ENCODE measurements around the gene PLAGL1.

Gene PLAGL1

DNA sequence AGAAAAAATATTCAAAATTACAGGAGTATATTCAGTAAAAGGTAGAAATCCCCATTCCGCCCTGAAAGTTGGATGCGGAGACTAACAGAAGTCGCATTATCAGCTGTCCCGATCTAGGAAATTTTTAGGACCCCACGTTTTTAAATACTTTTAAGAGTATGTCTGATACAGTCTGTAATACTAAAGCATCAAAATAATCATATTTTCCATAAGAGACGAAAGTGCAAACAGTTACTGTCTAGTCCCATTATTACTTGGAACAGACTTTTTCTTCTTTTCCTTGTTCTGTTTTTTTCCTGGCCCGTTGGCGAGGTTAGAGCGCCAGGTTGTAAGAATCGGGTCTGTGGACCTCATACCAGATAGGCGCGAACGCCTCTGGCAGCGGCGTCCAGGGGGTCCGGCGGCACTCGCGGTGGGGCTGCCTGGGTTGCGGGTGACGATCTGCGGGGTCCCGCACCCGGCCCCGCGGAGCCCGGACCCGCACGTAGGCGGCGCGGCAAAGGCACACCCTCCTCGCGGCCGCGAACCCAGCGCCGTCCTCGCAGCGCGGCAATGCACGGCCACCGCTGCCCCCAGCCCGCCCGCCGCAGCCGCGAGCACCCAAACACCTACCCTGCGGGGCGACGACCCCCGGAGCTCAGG lies 460 bp downstream of the PLAGL1 start:
- DNase-seq: peak; percentile 28

DNA sequence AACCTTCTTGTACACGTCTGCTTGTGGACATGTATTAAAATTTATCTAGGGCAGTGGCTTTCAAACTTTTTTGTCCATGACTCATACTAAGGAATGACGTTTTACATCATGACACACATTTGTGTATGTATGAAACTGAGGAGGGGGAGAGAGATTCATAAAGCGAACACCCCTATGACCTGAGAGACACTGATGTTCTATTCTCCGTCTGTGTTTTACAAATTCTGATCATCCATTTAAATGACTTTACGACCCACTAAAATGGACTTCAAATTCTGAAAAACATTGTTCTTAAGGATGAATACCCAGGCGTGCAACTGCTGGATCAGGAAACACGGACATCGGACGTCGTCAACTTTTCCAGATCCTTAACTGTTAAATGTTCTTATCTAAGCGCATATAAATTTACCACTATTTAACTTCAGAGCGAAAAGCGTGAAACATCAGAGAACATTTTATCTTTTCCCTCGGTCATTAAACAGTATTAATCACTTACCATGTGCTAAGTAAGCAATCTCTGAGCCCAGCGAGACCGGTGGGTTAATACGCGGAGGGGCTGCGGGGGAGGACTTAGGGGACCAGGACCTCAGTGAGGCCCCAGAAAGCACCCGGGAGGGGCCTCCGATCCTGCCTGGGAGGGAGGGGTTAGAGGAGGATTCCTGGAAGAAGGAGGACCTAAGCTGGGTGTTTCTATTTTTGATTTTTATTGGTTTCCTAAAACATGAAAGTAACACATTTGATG lies 1.2 kb downstream of the PLAGL1 start:
- peak; percentile 7 for DNase-seq

DNA sequence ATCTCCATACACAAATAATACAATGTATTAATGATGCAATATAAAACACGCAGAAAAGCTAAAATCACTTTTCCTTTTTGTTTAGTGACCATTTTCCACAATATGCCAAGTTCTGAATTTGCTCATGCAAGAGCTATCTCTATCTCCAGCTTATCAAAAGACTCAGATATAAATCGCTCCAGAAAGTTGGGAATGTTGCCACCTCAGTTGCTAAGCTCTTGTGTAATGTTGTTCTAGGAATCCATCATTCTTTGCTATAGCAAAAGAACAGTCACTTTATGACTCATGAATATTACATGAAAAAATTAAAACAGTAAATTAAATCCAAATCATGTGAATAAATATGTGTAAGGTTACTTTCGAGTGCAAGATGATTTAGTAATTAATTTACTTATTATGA lies 8.7 kb downstream of the PLAGL1 start:
- no peak for DNase-seq

DNA sequence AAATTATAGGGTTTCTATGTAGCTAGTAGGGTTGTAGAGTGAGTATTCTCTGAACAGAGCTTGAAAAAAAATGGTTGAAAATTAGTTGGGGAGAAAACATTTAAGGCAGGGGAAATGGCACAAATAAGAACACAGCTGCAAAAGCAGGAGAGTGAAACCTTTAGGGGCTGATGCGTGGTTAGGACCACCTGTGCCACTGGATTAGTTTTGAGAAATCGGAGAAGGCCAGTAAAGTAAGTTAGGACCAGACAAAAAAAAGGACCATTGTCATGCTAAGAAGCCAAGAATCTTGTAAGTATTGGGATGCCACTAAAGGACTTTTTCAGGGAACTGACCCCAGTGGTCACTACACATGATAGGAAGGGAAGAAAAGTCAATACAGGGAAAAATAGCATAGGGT lies 9.4 kb downstream of the PLAGL1 start:
- DNase-seq: no peak

DNA sequence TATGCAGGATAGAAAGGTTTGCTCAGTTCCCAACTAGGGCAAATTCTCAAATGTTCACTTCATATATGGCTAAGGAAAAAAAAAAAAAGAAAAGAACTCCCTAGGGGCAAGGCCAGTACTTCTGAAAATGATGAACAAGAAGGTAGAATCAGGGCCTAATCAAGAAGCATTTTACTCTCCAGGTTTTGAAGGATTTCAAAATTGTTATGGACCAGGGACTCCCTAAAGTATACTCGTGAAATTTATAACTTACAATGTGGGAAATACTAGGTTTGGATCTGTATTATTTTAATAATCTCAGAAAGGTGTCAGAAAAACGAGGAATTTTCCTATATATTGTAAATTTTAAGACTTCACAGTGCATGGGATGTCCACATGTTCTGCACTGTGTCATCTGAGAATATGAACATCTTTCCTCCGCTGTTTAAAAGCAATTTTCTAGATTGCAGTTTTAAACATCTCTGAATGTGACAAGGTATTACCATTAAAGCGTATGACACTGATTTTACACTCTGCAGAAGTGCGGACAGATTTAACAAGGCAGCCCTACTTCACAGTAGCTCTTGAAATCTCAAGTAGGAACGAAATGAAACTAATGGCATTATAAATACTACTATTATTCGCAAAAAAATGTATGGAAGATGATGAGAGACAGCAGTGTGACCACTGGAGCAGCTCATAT lies 14.0 kb downstream of the PLAGL1 start:
- DNase-seq: no peak

DNA sequence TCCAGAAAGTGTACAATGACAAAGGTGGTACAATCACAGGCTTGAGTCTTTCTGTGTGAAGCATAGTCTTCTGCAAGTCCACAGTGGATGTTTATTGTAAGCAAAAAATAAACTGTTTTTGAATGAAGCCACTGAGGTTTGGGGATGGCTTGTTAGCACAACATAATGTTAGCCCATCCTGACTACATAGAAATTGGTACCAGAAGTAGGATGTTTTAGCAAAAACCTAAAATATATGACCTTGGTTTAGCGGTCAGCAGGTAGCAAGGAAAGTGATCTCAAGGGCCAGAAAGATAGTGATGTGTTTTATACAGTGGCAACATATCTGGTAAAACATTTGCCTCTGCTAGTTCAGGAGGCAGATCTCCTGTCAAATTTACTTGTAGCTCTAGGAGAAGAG lies 15.8 kb downstream of the PLAGL1 start:
- DNase-seq: no peak

DNA sequence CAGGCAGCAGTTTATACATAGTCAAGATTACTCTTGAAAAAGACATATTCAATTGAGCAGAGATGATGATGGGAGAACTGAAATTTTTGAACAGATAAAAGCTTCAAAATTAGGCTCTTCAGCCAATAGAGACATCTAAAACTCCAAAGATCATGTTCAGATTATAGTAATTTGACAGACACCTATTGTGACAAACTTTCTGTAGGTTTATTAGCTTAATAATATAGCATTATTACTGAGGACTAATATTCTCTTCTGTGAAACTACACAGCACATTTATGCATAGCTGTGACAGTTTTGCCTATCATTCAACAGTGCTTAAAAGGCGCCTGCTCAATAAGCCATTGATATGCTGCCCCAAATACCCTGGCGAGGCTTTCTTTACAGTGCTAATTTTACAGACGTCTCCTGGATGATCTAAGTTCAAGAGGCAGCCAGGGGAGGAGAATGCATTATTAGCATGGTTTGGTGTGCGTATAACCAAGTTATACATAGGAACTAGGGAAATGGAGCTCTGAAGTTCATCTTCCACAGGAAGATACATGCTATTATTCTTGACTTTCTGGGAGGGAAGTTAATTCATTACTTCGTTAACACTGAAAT lies 21.5 kb downstream of the PLAGL1 start:
- DNase-seq: no peak

DNA sequence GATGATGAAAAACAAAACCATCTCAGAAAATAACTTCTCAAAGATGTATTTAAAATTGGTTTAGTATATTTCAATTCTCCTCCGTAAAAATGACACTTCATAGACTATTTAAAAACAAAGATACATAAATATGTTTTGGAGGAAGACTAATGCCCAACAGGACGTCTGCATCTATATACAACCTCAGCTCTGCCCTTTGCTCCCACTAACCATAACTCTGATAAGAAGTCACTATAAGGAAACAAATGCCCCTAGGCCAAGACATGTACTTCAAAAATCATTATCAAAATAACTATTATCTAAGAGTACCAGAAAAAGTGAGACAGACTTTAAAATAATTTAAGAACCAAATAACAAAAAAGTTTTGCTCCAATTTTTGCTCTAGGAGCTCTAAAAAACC lies 23.4 kb downstream of the PLAGL1 start:
- no peak for DNase-seq

DNA sequence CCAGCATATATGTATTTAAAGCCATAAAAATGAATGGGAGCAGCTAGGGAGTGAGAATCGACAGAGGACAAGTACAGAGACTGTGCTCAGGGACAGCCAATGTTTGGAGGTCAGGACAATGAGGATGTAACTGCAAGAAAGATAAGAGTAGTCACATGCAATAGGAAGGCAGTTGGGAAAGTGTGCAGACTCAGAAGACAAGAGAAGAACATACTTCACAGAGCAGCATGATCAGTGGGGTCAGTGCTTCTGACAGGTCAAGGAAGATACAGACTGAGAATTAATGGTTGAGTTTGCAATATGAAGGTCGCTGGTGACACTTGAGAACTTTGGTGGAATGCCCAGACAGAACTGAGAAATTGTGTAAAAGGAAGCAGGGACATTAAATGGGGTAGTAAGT lies 25.1 kb downstream of the PLAGL1 start:
- no peak for DNase-seq

DNA sequence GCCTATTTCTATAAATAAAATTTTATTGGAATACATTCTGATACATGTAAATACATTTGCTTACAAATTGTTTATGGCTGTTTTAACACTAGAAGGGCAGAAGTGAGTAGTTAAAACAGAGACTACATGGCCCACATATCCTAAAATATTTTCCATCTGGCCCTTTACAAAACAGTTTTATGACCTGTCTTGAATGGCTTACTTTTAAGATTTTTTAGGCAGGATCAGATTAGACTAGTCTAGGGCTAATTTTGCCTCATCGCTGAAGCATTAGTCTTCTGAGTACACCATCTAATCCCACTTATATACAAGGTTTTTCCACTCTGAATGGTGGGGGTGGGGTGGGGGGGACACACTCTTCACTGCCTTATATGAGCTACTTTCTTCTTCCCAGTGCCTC lies 27.1 kb downstream of the PLAGL1 start:
- DNase-seq: no peak

DNA sequence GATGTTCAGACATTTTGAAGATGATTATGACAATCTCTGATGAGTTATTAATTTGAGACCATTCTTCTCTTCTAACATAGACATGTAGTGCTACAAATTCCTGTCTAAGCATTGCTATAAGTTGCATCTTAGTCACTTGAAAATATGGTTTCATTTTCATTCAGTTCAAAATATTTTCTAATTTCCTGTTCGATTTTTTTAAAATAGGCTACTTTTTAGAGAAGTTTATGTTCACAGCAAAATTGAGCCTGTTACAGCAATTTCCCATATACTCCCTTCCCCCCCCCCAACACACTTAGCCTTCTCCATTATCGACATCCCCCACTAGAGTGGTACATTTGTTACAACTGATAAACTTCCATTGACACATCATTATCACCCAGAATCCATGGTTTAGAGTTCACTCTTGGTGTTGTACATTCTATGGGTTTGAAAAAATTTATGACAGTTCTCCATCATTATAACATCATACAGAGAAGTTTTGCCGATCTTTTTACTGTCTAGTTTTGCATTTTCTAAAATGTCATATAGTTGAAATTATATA lies 31.2 kb downstream of the PLAGL1 start:
- no peak for DNase-seq

DNA sequence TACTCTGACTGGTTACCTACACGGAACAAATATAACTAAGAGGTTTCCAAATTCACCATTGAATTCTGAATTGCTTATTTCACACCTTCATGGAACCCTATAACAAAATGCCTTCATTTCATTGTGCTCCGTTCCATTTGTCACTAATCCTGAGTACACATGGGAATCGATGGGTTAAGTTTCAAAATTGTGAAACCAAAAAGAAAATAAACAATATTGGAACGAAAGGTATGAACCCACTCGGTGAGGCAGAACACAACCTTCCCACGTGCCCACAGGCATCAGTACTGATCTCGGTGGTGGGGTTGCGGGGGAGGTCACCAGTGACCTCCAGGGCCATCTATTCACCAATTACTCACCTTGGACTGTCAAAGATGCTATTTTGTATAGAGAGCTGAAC lies 34.0 kb downstream of the PLAGL1 start:
- DNase-seq: no peak

DNA sequence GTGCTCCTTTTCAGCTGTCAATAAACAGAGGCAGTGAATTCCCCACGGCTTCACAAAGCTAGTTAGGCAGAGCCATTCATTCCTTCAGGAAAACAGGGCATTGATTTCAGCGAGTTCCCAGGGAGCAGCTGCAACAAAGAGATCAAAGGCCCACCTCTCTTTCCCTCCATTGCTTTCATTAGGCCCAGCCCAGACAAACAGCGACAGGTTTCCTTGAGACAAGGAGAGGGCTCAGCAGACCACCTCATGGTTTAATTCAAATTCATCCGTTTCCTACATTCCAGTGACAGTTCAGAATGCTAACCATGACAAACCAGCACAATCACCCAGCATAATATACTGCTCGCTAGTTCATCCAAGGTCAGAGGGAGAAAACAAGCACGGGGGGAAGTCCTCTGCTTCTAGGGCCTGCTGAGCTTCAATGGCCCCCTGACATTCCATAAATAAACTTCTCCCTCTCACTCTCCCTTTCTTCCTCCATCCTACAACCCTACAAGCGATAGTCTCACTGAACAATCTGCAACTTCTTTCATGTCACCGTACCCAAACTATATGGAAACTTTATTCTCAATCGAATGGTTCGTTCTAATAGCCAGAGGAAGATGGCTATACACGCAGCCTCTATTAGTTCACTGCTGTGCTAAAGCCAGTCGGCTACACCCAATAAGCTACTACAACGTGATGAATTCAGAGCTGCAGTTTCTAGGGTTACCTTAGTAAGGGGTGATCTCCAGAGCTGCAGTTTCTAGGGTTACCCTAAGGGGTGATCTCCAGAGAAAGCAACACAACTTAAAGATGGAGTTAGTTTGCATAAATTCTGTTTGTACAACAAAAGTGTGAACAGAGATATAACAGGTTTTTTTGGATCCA lies 34.7 kb downstream of the PLAGL1 start:
- DNase-seq: no peak

DNA sequence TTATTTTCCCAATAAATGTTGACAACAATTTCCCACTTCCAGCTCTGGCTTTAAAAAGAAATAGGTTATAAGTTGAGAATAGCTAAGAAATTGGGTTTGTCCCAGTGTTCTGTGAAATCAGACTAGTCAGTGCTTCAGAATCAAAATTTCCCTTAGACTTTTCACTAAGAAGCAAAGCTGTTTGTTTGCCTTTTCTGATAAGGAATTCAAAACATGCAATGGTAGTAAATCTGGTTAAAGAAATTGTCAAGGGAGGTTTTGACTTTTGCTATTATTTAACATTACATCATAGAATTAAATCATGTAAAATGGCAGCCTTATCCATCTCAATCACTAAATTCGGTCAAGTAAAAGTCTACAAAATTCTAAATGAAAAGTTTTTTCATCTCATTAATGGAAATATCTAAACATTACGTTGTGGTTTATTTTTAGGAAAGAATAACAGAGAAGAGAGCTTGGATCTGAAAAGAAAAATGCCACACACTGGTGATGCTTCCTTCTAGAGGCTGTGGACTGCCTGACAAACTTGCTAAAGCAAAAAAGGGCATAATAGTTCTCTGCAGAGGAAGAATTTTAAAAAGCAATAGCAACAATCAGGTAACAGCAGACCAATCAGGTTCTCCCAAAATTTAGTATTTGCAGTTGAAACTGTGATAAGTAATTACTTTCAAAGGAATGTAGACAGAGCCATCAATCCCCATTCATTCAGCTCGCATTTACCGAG lies 36.4 kb downstream of the PLAGL1 start:
- no peak for DNase-seq

DNA sequence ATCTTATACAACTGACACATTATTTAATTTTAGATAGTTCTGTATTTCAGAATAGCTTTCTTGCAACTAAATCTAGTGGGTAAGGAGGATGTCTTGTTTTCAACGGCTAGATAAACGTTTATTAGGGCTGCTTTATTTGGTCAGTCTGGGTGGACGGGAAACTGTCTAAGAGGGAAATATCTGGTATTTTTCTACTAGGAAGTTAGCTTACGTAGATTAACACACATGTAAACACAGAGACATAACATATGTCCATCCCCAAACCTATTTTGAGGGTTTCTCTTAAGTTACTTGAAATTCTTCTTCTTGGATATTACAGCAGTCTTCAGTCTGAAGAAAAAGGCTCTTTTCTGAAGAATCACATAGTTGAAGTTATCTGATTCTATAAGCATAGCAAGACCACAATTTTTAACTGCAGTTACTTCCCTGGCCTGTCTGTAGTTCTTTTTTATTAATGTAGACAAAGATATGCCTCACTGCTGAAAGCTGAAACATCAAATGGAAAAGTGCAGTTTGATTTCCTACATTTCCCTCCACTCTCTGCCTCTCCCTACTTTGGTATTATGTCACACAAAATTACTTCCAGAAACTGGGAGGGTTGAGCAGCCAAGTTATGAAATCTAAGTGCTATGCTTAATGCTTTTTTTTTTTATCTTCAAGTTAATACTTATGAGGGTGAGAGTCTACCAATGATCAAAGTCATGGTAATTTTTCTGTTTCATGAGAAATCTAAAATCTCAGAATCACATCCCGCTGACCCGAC lies 37.4 kb downstream of the PLAGL1 start:
- DNase-seq: no peak

DNA sequence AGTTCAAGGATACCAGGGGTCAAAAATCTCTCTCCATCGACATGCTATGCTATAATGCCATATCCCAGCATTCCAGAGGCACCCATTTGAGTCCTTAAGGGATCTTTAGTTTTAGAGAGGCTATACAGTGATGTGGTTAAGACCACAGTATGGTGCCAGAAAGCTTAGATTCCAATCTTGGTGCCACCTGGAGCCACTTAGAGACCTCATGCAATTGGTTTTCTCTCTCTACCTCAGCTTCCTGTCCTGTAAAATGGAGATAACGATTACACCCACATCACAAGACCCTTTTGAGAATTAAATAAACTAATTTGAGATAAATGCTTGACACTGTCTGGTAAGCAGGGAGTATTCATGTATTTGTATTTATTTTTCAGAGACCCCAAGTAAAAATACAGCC lies 39.0 kb downstream of the PLAGL1 start:
- no peak for DNase-seq

DNA sequence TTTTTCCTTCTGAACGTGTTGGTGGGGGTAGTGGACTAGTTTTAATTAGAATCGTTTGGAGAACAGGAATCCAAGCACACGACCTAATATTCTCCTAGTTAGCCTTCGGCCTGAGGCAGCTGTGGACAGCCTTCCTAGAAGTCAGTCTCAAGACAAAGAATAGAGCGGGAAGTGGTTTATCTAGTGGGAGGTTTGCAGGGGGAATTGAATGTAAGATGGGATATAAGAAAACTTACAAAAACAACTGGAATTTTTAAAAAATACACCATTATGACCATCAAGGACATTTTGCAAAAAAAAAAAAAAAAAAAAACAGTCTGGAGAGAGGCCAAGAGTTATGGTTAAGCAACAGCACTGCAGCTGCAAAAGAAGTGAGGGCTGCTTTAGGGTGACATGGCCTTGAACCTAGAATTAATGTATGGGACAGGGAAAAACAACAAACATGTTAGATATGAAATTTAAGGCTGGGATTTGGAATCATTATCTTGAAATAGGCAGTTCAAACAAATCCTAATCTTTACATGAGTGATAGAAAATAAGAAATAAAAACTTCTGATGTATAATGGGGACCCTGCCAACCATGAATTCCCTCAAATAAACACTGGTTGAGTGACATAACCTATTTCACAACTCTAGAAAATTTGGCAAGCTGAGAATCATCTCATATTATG lies 40.2 kb downstream of the PLAGL1 start:
- DNase-seq: no peak

DNA sequence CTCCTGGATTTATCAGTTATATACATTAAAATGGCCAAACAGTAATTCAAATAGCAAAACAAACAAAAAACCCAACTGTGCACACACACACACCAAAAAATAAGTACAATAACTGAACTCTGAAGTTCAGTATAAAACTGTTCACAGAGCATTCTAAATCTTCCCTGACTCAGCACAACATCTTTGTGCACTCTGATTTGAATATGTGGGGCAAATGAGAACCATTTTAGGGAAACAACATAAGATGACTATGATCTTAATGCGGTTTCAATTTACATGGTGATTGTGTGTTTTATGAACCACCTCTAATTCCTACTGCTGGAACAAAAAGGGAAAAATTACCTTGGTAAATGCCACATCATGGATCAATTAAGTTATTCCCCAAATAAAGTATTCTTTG lies 41.7 kb downstream of the PLAGL1 start:
- no peak for DNase-seq

DNA sequence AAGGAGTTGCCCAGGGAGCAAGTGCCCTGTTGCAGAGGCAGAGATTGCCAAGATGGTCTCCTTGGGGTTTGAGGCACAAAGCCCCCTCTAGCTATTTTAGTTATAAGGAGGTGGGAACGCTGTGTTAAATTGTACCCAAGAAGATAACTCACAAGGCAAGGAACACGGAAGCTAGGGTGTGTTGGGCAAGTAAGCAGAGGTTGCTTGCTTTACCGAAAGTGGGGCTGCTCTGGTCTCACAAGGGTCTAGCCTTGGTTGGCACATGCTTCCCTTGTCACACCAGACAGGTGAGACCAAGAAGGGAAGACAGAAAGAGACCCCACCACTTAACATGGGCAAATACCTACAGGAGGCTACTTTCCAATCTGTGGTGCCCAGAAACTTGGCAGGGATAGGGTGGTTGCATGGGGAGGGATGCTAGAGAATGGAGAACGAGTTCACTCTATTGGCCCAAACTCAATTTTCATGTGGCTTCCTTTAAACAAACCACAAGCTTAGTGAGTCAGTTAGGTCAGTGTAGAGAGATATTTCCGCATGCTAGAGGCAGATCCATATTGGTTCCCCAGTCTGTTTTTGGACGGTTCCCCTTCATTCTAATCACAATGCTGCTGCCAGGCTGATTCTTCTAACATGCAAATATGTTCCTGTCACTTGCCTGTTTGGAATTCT lies 42.4 kb downstream of the PLAGL1 start:
- DNase-seq: no peak

DNA sequence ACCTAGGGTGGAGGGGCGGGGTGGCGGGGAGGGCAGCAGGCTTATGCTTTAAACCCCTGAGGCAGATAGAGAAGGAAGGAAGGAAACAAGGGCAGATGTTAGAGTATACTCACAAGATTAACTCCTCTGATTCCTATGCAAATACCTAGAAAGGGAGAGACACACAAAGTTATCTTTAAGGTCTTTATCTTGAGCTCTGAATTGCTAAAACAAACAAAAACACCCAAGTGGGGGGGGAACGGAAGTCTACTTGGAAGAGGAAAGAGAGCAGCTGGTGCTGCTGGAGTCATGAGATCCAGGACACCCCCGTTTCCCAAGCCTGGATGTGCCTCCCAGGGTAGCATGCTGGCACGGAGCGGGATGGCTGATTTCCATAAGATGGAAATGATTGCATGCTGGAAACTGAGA lies 43.4 kb downstream of the PLAGL1 start:
- no peak for DNase-seq
